ENCODE results near the gene FGD4. TPM values are rescaled to one million over a fixed set of nuclear protein-coding genes. Genes with fewer than 3 reads are reported as not detected.

FGD4 gene
- total RNA-seq, 2 donors from 2014 or later = 24.3 to 49.3 TPM

- no peak for TF ChIP-seq POLR2A (IDR thresholded peaks at IDR 0.05)
- TF ChIP-seq POLR2AphosphoS5 (IDR thresholded peaks at IDR 0.05) = no peak
- TF ChIP-seq, protein P1, sequence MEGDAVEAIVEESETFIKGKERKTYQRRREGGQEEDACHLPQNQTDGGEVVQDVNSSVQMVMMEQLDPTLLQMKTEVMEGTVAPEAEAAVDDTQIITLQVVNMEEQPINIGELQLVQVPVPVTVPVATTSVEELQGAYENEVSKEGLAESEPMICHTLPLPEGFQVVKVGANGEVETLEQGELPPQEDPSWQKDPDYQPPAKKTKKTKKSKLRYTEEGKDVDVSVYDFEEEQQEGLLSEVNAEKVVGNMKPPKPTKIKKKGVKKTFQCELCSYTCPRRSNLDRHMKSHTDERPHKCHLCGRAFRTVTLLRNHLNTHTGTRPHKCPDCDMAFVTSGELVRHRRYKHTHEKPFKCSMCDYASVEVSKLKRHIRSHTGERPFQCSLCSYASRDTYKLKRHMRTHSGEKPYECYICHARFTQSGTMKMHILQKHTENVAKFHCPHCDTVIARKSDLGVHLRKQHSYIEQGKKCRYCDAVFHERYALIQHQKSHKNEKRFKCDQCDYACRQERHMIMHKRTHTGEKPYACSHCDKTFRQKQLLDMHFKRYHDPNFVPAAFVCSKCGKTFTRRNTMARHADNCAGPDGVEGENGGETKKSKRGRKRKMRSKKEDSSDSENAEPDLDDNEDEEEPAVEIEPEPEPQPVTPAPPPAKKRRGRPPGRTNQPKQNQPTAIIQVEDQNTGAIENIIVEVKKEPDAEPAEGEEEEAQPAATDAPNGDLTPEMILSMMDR (IDR thresholded peaks at IDR 0.05) = no peak
- no peak for DNase-seq (ENCODE audit: low spot score)
- Histone ChIP-seq H3K27me3 (replicated peaks; ENCODE audit: insufficient read depth) (no peaks in the 10 kb centered on the region), H3K36me3 (no peaks in the 10 kb centered on the region), H3K4me3 (no peak overlapping the region), H3K4me1 (replicated peaks) (no peaks in the 10 kb centered on the region), H3K27ac (no peak overlapping the region), H3K9me3 (no peaks in the 10 kb centered on the region)
- intact Hi-C loops (cut with DNase I) = no loop called here
Measured at GRCh38 chr12:32688786-32689185, 289.4 kb downstream of the FGD4 start.

DNA sequence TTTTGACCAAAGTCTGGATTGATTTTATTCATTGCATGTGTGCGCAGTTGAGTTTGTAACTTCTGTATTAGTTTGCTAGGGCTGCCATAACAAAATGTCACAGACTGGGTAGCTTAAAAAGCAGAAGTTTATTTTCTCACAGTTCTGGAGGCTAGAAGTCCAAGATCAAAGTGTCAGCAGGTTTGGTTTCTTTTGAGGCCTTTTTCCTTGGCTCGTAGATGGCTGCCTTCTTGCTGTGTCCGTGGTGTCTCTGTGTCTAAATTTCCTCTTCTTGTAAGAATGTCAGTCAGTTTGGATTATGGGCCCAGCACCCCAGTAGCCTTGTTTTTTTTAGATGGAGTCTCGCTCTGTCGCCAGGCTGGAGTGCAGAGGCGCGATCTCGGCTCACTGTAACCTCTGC, 291.6 kb downstream of the FGD4 start:
- no peaks in the 10 kb centered on the region for H3K36me3 ChIP-seq
- intact Hi-C loops (cut with DNase I) = no loop called here
- H3K27me3 ChIP-seq (replicated peaks; ENCODE audit: insufficient read depth) = no peaks in the 10 kb centered on the region
- H3K9me3 ChIP-seq = no peaks in the 10 kb centered on the region
- no peak overlapping the region for H3K27ac ChIP-seq
- TF ChIP-seq POLR2A (IDR thresholded peaks at IDR 0.05) (no peak), POLR2AphosphoS5 (IDR thresholded peaks at IDR 0.05) (no peak)
- TF ChIP-seq, protein P1 (IDR thresholded peaks at IDR 0.05) = no peak
- H3K4me3 ChIP-seq = no peak overlapping the region
- no peak for DNase-seq (ENCODE audit: low spot score)
- H3K4me1 ChIP-seq (replicated peaks) = no peaks in the 10 kb centered on the region
- WGBS = 82% methylated on average over 8 of the region's 8 CpGs

DNA sequence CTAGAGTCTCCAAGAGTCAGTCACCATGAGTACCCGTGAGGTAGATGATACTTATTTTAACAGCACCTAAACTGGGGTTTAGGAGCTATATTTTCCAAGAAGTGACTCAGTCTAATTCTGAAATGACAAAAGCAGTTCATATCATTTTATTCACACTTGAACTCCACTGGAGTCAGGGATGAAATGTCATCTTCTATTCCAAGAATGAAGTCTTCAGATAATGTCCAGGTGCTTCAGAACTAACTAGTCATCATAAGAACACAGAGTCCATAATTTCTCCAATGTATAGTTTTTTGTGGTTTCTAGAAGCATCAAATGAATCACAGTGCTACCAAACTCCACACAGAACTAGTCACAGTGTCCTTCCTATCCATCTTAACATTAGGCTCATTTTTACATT, 293.0 kb downstream of the FGD4 start:
- TF ChIP-seq POLR2A (IDR thresholded peaks at IDR 0.05) = no peak
- no peak for TF ChIP-seq POLR2AphosphoS5 (IDR thresholded peaks at IDR 0.05)
- TF ChIP-seq, protein P1 (IDR thresholded peaks at IDR 0.05) = no peak
- no peak overlapping the region for H3K27ac ChIP-seq
- WGBS = 90% methylated on average over 1 of the region's 1 CpG

GRCh38 chr12:32693036-32693435, 293.7 kb downstream of the FGD4 start:
- TF ChIP-seq, protein P1 (IDR thresholded peaks at IDR 0.05) = no peak
- TF ChIP-seq POLR2AphosphoS5 (IDR thresholded peaks at IDR 0.05) (no peak), POLR2A (IDR thresholded peaks at IDR 0.05) (no peak)
- intact Hi-C loops (cut with DNase I) = no loop called here
- WGBS = 57% methylated on average over 1 of the region's 1 CpG

More for the DNA sequence above, 293.0 kb downstream of the FGD4 start:
- intact Hi-C loops (cut with DNase I) = no loop called here
- H3K4me1 ChIP-seq (replicated peaks) = no peaks in the 10 kb centered on the region
- H3K27me3 ChIP-seq (replicated peaks; ENCODE audit: insufficient read depth) = no peaks in the 10 kb centered on the region
- no peak overlapping the region for H3K4me3 ChIP-seq
- no peaks in the 10 kb centered on the region for H3K9me3 ChIP-seq
- DNase-seq (ENCODE audit: low spot score) = no peak
- H3K36me3 ChIP-seq = no peaks in the 10 kb centered on the region

More at GRCh38 chr12:32693036-32693435, 293.7 kb downstream of the FGD4 start:
- H3K9me3 ChIP-seq = no peaks in the 10 kb centered on the region
- no peak for DNase-seq (ENCODE audit: low spot score)
- H3K36me3 ChIP-seq = no peaks in the 10 kb centered on the region
- H3K27ac ChIP-seq = no peak overlapping the region
- H3K4me1 ChIP-seq (replicated peaks) = no peaks in the 10 kb centered on the region
- H3K27me3 ChIP-seq (replicated peaks; ENCODE audit: insufficient read depth) = no peaks in the 10 kb centered on the region
- H3K4me3 ChIP-seq = no peak overlapping the region

Small RNA genes within 50 kb of the gene (small RNA-seq; reads per million reads assigned to genes)
- gene RF00019 (0 reads per million in 2 donors), gene RNU6-494P (0 reads per million in 2 donors)

Measured in prostate gland (tissue), 2 donors.